HG03066 (cell line): ENCODE data around the gene FAM184A.
A peak's percentile ranks its signal among the peaks of the same experiment; 100 is the strongest.

Experiments
- ATAC-seq: cut with Tn5 transposase; IDR thresholded peaks from one replicate; pipeline ENCODE4 v1.9.1; 2021; ENCODE audit warnings: low read depth; ENCODE audit not compliant: unreplicated experiment

The FAM184A gene

DNA sequence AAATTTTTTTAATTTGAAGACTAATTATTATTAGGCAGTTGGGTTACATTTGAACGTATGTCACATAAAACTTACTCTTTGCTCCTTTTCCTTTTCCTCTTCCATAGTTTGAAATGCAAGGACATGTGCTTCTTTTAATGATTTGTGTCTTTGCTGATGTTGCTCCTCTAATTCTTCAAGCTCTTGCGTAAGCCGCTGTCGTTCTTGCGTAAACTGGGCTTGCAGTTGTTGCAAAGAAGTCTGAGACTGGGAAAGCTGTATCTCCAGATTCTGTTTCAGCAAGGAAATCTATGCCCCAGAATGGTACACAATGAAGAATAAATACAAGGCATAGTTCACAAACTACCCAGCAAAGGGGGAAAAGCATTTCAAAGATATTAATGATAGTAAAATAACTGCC is 98.4 kb downstream of the FAM184A start:
- no peak for ATAC-seq

- no peak for ATAC-seq
Observed at GRCh38 chr6:118974790-118975189, 103.7 kb downstream of the FAM184A start.

- no peak for ATAC-seq
Observed at GRCh38 chr6:118971682-118972081, 106.8 kb downstream of the FAM184A start.

DNA sequence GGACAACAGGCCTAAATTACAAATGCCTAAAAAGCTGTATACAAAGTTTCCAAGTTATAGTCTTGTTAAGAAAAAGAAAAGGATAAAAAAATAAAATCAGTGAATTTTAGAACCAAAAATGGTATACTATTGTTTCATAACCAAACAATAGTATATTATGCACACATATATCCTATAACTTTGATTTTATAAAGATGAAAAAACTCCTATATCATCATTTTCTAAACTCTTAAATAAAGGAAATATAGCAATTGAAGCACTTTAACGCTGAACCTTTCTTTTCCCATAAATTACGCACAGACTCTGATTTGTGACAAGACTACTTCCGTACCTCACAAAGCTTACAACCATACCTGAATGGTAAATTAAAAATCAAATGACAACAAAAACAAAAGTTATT is 107.6 kb downstream of the FAM184A start:
- ATAC-seq = no peak

DNA sequence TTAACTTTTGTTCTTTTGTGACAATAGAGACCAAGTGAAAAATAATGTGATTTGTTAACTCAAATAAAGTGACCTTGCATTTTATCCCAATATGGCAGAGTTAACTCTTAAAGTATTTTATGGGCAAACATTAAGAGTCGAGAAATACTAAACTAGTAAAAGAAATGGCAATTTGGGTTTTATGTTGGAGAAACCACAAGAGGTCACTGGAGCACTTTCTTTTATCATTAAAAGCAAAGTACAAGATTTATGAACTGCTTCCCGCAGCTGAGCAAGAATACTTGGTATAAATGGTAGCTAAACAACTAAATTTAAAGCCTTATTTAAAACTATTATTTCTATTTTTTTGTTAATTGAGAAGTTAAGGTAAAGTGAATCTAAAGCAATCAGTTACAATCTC is 110.0 kb downstream of the FAM184A start:
- no peak for ATAC-seq

DNA sequence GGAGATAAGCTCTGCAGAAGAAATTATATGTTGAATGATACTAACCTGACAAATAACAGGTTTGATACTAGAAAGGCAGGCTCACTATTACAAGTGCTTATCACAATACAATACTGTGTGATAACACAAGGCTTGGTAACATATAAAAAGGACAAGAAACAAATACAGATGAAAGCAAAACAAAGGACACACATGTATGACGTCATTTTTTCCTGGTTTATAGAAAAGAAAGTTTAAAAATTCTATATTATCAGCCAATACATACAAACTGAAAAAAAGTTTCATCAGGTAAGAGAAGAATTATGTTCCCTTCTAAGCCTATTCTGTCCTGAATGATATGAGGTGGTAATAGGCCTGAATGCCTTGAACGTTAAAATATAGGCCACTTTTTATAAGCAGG is 111.2 kb downstream of the FAM184A start:
- ATAC-seq = no peak

DNA sequence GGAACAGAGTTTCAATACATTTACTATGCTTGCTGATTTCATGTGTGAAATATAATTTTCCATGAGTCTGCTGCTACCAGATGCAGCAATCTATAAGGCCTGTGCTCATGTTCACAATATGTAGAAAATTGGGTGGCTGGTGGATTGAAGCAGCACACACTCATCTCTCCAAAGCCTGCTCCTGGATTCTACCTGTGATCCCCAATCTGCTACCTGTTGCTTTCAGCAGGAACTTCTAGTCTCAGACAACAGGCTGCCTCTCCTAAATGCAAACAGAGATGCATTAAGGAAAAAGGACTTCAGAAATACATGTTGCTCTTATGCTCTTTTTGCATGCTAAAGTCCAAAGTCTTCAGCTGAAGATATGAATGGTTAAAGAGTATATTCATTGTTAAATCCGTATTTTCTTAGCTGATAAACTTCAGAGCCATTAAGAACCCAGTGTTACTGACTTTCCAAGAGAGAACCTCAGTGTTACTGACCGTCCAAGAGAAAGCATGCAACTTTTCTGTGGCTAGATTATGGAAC is 112.6 kb downstream of the FAM184A start:
- no peak for ATAC-seq

DNA sequence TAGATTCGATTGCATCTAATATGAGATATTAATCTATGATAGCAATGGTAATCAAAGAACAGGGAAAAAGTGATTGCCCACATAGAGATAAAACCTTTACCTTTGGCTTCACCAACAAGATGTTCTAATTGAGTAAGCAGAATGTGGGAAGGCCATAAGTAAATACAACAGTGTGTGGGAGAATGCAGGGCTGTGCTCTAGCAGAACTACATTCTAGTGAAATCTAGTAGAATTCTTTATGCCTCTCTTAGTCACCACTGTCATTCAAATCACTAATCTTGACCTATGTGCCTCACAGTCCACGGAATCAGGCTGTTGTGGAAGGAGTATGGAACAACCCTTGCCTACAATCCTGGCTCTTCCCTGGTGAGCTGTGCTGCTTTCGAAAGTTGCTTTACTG is 113.1 kb downstream of the FAM184A start:
- ATAC-seq = no peak

GRCh38 chr6:118963003-118963402 is 115.5 kb downstream of the FAM184A start:
- ATAC-seq = no peak

GRCh38 chr6:118959903-118960302 is 118.6 kb downstream of the FAM184A start:
- no peak for ATAC-seq

DNA sequence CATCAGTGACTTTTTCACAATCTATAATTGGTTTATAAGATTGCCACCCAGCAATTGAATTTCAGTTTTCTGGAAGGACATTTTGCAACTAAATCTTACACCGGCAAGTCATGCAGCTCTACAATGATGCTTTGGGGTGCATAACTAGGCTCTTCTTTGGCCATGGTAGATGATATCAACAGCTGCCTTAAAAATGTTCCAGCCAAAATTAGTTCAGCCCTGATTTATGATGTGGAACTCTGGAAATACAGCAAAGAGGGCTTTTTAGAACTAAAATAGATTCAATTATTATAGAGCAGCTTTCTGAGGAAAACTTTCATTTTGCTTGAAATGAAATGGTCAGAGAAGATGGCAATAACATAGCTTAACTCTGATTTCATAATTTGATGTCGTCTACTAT is 125.1 kb downstream of the FAM184A start:
- ATAC-seq = no peak

- ATAC-seq = no peak
Observed at GRCh38 chr6:118952683-118953082, 125.8 kb downstream of the FAM184A start.

DNA sequence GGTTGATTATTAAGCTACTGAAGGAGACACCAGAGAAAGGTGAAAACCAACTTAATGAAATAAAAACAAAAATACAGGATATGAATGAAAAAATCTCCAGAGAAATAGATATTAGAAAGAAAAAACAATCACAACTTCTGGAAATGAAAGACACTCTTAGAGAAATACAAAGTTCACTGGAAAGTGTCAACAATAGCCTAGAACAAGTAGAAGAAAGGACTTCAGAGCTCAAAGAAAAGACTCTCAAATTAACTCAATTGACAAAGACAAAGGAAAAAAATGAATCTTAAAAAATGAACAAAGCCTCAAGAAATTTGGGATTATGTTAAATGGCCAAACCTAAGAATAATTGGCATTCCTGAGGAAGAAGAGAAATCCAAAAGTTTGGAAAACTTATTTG is 133.2 kb downstream of the FAM184A start:
- ATAC-seq = no peak

GRCh38 chr6:118940770-118941169 is 137.7 kb downstream of the FAM184A start:
- ATAC-seq = no peak

GRCh38 chr6:118939683-118940082 is 138.8 kb downstream of the FAM184A start:
- no peak for ATAC-seq

DNA sequence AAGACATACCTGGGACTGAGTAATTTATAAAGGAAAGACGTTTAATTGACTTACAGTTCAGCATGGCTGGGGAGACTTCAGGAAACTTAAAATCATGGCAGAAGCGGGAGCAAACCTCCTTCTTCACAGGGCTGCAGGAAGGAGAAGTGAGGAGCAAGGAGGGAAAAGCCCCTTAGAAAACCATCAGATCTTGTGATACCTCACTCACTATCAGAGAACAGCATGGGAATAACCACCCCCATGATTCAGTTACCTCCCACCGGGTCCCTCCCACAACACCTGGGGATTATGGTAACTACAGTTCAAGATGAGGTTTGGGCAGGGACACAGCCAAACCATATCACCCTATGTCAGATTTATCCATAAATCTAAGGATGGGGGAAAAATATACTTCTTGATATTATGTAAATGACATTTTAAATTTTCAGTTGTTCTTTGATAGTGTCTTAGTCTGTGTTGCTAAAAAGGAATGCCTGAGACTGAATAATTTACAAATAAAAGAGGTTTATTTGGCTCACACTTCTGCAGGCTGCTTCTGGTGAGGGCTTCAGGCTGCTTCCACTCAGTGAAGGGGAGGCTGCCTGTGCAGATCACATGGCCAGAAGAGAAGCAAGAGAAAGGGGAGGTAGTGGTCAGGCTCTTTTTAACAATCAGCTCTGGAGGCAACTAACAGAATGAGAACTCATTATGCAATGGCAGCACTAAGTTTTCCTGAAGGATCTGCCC is 142.3 kb downstream of the FAM184A start:
- no peak for ATAC-seq

DNA sequence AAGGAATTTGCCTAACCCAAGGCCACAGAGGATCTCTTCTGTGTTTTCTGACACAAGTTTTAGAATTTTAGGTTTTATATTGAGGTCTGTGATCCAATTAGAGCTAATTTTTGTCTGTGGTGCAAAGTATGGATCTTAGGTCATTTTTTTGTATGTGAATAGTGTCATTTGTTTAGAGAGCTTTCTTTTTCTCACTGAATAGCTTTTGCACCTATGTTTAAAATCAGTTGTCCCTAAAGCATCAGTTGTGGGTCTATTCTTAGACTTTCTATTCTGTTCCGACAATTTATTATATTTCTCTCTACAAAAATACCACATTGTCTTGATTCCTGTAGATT is 143.2 kb downstream of the FAM184A start:
- no peak for ATAC-seq

DNA sequence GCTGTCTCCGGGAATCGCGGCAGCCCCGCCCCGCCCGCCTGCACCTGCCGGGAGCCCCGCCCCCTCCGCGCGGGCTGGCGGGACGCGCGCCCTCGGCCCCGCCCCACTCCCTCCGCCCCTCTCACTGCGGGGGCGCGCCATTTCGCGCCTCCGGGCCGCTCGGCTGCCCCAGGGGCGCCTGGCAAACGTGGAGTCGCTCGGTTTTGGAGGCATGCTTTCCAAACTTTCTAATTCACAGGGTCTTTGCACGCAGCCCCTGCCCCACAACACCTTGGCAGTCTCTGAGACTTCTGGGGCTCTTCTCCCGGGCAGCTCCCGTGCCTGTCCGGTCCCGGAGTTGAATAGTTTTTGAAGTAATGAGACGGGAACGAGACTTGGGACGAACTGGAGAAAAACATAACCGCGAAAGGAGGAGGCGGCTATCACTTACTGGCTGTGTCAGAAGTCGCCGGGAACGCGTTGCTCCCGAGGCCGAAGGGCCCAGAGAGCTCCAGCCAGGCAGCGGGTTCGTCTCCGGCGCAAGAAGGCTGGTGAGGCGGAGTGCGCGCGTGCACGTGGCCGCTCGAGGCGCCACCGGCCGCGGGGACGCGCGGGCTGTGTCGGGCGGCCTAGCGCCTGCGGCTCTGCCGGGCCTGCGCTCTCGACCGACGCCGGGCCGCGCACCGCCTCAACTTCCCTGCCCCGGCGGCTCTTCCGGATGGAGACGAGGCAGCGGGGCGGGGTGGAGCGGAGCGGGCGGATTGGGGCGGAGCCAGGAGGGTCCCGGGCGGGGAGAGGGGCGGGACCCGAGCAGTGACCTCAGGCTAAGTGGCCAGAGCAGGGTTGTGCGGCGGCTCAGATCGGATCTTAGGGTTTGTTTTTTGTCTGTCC is 143.8 kb downstream of the FAM184A start, which contains the start of gene MCM9:
TSS of gene MCM9 (minus strand) at position 699 of the 870 bp plus-strand sequence. CDS start 3,436 bp downstream, outside the sequence.
- ATAC-seq = peak; percentile 95

- ATAC-seq = peak; percentile 0
Observed at GRCh38 chr6:118933855-118934460, 144.5 kb downstream of the FAM184A start.

DNA sequence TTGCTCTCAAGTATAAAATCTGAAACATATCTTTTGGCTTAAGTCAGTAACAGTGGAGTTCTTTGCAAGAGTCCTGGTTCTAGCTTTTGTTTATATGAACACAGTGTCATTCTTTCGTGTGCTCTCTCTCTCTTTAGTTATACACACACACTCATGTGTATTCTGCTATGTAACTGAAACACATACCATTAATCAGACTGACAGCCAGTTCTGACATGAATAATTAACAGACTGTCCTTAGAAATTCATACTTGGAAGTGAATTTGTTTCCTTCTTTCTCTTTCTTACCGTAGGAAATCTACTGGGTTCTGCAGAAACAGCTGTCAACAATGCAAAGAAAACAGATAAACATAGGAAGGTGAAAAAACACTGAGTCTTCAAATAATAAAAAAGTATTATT is 146.0 kb downstream of the FAM184A start:
- no peak for ATAC-seq

DNA sequence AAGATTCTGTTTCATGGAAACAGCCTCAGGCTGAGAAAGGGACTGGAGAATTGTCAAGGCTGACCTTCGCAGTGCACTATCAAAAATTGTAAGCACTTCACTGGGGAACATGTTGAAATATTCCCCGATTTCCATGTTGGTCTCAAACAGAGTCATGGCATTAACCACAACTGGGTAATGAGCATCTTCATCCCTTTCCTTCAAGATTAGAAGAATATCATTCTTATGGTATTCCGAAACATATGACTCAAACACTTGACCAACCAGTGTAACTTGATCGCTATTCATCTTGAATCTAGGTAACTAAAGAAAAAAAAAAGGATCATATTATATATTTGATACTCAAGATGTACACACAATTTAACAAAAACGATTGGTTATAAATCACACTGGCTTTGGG is 147.0 kb downstream of the FAM184A start:
- no peak for ATAC-seq
